GM21786 (cell line): ENCODE results near the gene UBE3C.

Experiments used
- ATAC-seq: cut with Tn5 transposase; IDR thresholded peaks from one replicate; pipeline ENCODE4 v1.9.1; 2021; ENCODE audit not compliant: unreplicated experiment

Gene UBE3C

DNA sequence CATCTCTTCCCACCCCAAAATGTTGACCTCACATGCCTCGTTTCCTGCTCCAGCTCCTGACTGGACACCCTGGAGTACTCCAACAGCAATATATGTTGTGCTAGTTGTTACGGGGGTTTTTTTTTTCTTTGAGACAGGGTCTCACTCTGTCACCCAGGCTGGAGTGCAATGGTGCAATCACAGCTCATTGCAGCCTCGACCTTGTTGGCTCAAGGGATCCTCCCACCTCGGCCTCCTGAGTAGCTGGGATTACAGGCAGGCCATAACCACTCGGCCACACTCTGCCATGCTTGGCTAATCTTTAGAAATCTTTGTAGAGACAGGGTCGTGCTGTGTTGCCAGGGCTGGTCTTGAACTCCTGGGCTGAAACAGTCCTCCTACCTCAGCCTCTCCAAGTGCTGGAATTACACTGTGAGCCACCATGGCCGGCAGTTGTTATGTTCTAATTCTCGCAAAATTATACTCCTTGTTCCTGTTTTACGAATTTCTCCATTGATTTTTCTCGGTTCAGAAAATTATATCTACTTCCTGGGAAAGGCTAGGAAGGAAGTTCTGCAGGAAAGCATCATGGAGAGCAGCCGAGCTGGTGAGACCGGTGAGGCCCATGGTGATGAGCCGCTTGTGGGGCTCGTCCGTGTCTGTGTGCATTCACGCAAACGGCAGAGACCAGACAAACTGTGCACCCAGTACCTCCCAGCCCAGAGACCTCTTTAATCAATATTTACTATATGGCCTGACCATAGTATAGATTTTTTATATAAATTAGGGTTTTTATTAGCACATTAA lies 145.7 kb downstream of the UBE3C start:
- no peak for ATAC-seq

DNA sequence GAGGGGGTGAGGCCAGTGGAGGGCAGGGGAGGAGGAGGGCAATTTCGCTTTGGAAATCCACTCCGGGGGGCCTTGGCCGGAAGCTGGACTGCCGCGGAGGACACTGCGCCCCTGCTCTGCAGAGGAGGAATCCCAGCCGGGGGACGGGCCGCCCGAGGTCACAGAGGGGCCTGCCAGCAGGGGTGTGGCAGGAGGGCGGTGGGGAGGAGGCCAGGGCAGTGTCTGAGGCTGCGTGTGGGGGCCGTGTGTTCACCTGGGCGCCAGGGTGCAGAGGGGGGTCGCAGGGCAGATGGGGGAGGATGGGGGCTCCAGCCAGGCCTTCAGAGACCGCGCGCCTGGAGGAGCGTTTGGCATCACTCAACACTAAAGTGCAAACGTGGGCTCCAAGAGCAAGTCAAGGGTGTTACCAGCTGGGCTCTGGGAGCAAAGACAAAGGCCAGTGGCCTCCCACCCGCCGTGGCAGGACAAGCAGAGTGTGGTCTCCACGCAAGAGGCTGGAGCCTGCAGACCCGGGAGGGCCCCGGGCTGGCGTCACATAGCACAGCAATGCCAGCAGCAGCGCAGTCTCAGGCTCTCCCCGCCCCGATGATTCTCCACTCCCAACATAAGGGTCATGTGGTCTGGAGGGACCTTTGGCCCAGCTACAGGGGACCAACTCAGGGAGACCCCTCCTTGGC lies 152.8 kb downstream of the UBE3C start:
- ATAC-seq, result no peak

DNA sequence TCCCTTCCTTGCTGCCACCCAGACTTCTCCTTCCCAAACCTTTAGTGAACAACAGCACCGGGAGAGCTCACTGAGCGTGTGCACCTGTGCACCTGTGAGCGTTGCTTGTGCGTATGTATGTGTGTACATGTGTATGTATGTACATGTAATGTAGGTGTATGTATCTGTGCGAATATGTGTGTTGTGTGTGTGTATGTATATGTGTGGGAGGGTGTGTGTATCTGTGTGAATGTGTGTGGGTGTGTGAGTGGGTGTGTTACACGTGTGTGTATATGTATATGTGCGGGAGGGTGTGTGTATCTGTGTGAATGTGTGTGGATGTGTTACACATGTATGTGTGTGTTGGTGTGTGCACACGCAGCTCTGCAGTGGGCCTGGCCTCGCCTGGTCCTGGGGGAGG lies 153.5 kb downstream of the UBE3C start:
- ATAC-seq, result no peak

GRCh38 chr7:157292770-157293412 lies 154.2 kb downstream of the UBE3C start:
- no peak for ATAC-seq

GRCh38 chr7:157293413-157293788 lies 154.7 kb downstream of the UBE3C start:
- no peak for ATAC-seq

GRCh38 chr7:157294773-157295172 lies 156.0 kb downstream of the UBE3C start:
- ATAC-seq, result no peak

- ATAC-seq, result no peak
Measured at GRCh38 chr7:157295338-157295737, 156.6 kb downstream of the UBE3C start.

GRCh38 chr7:157297185-157297584 lies 158.5 kb downstream of the UBE3C start:
- no peak for ATAC-seq

GRCh38 chr7:157299317-157299612 lies 160.5 kb downstream of the UBE3C start:
- ATAC-seq, result no peak

DNA sequence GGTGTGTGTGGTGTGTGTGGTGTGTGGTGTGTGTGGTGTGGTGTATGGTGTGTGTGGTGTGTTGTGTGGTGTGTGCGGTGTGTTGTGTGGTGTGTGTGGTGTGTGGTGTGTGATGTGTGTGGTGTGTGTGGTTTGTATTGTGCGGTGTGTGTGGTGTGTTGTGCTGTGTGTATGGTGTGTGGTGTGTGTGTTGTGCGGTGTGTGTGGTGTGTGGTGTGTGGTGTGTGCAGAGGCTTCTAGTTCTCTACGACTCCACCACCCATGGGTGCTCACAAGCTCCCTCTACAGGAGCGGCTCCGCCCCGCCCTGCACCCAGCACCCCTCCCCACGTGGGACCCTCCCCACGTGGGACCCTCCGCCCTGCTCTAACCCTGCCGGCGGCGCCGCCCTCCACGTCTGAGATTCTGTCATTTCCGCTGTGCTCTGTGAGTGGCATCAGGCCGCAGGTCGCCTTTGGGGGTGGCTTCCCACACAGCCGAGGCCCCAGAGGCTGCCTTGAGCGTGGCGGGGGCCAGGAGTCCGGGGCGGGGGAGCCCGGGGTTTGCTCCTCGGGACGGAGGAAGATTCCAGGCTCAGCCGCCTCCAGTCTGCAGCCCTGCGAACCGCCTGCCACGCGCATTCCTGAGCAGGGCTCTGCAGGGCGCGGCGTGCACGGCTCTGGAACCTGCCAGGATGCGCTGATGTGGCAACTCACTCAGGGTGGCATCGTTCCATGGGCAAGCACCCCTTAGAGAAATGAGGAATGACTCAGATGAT lies 161.1 kb downstream of the UBE3C start:
- no peak for ATAC-seq

DNA sequence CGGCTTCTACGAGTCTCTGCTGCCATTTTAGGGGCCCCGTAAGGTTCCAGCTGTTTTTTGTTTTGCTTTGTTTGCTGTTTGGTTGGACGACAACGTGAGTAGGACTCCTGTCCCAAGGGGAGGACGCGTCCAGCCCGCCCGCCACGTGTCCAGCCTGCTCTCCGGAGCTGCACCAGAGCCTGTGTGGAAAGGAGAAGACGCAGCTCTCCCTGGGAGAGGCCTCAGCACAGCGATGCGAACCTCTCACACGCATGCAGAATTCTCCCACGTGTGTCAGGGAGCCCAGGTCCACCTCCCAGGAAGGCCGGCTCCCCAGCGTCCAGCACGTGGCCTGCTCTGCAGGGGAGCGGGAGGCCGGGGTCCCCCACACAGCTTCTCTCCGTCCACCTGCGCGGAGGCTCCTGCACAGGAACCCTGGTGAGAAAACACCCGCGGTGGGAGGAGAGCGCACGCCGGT lies 161.7 kb downstream of the UBE3C start:
- ATAC-seq, result no peak

- no peak for ATAC-seq
Measured at GRCh38 chr7:157301610-157302120, 162.9 kb downstream of the UBE3C start.

- ATAC-seq, result no peak
Measured at GRCh38 chr7:157306846-157307838, 168.4 kb downstream of the UBE3C start.

GRCh38 chr7:157309988-157310668 lies 171.4 kb downstream of the UBE3C start:
- no peak for ATAC-seq

DNA sequence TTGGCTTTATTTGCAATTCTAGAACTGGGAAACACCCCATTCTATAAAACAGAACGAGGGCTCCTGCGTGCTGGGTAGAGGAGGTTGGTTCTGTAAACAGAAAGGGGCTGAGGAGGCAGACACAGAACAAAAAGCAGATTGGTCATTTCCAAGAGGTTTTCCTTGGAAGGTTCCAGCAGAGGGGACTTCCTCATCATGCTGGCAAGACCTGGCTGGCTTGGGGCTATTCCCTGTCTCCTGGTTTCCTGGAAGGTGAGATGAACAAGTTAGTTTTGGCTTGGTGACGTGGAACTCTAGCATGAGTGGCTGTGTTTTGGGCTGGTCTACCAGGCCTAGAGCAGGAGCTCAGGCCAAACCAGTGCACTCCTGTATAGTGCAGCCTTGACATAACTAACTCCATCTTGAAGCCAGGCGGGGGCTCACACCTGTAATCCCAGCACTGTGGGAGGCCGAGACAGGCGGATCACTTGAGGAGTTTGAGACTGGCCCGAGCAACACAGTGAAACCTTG lies 172.0 kb downstream of the UBE3C start:
- no peak for ATAC-seq

DNA sequence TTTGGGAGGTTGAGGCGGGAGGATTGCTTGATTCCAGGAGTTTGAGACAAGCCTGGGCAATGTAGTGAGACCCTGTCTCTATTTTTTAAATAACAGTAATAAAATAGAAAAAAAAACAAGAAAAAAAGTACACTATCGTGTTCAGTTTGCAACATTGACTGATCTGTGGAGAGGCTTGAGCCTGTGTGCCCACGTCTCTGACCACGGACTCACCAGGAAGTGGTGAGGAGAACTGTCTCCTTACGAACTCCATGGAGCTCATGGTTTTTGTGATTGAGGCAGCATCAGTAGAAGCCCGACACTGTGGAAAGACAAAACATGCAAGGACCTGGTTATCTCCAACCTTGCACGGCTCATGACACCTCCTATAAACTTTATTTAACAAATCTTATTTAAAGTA lies 174.2 kb downstream of the UBE3C start:
- ATAC-seq, result no peak

DNA sequence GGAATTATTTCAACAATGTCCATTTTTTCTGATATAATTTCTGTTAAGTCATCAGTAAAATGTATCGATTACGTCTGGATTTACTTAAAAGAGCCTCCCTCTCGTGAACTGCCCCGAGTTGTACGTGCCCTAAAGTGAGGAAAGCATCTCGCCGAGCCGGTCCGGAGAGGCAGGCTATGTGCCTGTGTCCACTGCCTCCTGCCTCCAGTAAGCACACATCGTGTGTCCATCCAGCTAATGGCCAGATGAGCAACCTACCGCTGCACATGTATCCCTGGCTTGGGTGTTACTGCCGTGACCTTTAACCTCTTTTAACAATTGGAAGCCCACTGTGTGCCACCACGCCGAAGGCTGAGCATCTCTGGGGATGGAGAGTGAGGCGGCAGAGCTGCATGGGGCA lies 174.9 kb downstream of the UBE3C start:
- ATAC-seq, result no peak

- peak; percentile 51 for ATAC-seq
Measured at GRCh38 chr7:157318015-157318706, 179.4 kb downstream of the UBE3C start.
